Astrocyte (in vitro differentiated cells and primary cell): Measurements from ENCODE around the gene GPHN. TPM values are rescaled to one million over a fixed set of nuclear protein-coding genes. Genes with fewer than 3 reads are reported as not detected.
A peak's percentile ranks its signal among the peaks of the same experiment; 100 is the strongest.

Experiments used
- DNase-seq: peaks from one replicate; pipeline ENCODE4 v3.0.0-alpha.2; 2010; ENCODE audit warnings: low read depth
- FAIRE-seq: peaks from 2 replicates; lab custom pipeline; 2011; peaks lifted over from hg19 to GRCh38; lab: Jason Lieb, UNC
- H2AFZ ChIP-seq: 2 replicates; pipeline ENCODE4 v1.6.0; 2012; ENCODE audit warnings: low read depth, low read length, inconsistent platforms
- H3K27ac ChIP-seq: 2 replicates; pipeline ENCODE4 v1.5.1; 2011; ENCODE audit warnings: low read depth, low read length, inconsistent platforms
- H3K27me3 ChIP-seq: 2 replicates; pipeline ENCODE4 v1.6.0; 2011; ENCODE audit warnings: low read length, inconsistent platforms; ENCODE audit not compliant: insufficient read depth
- H3K36me3 ChIP-seq: 2 replicates; pipeline ENCODE4 v1.5.1; 2011; ENCODE audit warnings: low read length, inconsistent platforms; ENCODE audit not compliant: insufficient read depth
- H3K4me1 ChIP-seq: 2 replicates; pipeline ENCODE4 v1.5.1; 2011; ENCODE audit warnings: low read length, inconsistent platforms; ENCODE audit not compliant: insufficient read depth
- H3K4me2 ChIP-seq: 2 replicates; pipeline ENCODE4 v1.6.0; 2012; ENCODE audit warnings: low read length, inconsistent platforms
- H3K4me3 ChIP-seq: 2 replicates; pipeline ENCODE4 v1.5.1; 2011; ENCODE audit warnings: low read depth, mild to moderate bottlenecking, low read length, inconsistent platforms; ENCODE audit not compliant: insufficient read depth
- H3K79me2 ChIP-seq: 2 replicates; pipeline ENCODE4 v1.6.0; 2012; ENCODE audit warnings: mild to moderate bottlenecking, low read length, inconsistent platforms; ENCODE audit not compliant: insufficient read depth
- H3K9ac ChIP-seq: 2 replicates; pipeline ENCODE4 v1.6.0; 2012; ENCODE audit warnings: mild to moderate bottlenecking, low read length, inconsistent platforms
- H3K9me3 ChIP-seq: 2 replicates; pipeline ENCODE4 v1.5.1; 2012; ENCODE audit warnings: low read depth, mild to moderate bottlenecking, low read length, inconsistent platforms; ENCODE audit not compliant: insufficient read depth
- H4K20me1 ChIP-seq: 2 replicates; pipeline ENCODE4 v1.6.0; 2012; ENCODE audit warnings: low read length, inconsistent platforms; ENCODE audit not compliant: insufficient read depth
- H3K27ac Mint-ChIP-seq: one replicate; pipeline ENCODE4 v1.8.0; 2021; ENCODE audit warnings: mild to moderate bottlenecking, mixed read lengths; ENCODE audit not compliant: unreplicated experiment
- H3K27me3 Mint-ChIP-seq: one replicate; pipeline ENCODE4 v1.8.0; 2021; ENCODE audit warnings: low read depth, mixed read lengths; ENCODE audit not compliant: unreplicated experiment
- H3K36me3 Mint-ChIP-seq: one replicate; pipeline ENCODE4 v1.8.0; 2021; ENCODE audit warnings: low read depth, mixed read lengths; ENCODE audit not compliant: unreplicated experiment
- H3K4me1 Mint-ChIP-seq: one replicate; pipeline ENCODE4 v1.8.0; 2021; ENCODE audit warnings: low read depth, mixed read lengths; ENCODE audit not compliant: unreplicated experiment
- H3K4me3 Mint-ChIP-seq: one replicate; pipeline ENCODE4 v1.8.0; 2021; ENCODE audit warnings: mild to moderate bottlenecking, moderate library complexity, mixed read lengths; ENCODE audit not compliant: unreplicated experiment
- H3K9me3 Mint-ChIP-seq: one replicate; pipeline ENCODE4 v1.8.0; 2021; ENCODE audit warnings: mild to moderate bottlenecking, mixed read lengths; ENCODE audit not compliant: unreplicated experiment
- EZH2 ChIP-seq: IDR thresholded peaks from 2 replicates; pipeline ENCODE4 v1.6.1; 2012; ENCODE audit warnings: mild to moderate bottlenecking, low read length, inconsistent platforms; ENCODE audit not compliant: insufficient read depth
- total RNA-seq: library from RNA; stranded (reverse); gene quantifications from 2 replicates; pipeline ENCODE4 v1.2.1, GENCODE V29; 2021
- TF ChIP-seq, protein P1 (sequence below): IDR thresholded peaks from 2 replicates; pipeline ENCODE4 v1.5.1; 2011; ENCODE audit warnings: low read depth, mild to moderate bottlenecking, inconsistent platforms, low read length, moderate library complexity; ENCODE audit not compliant: insufficient read depth

The GPHN gene
- total RNA-seq, 1 donor from 2014 or later, result 6.9 TPM

- Histone ChIP-seq H4K20me1 (no peaks in the 10 kb centered on the region), H3K27me3 (no peaks in the 10 kb centered on the region), H3K4me1 (no peaks in the 10 kb centered on the region), H3K9me3 (no peaks in the 10 kb centered on the region), H3K9ac (no peak overlapping the region), H3K36me3 (no peaks in the 10 kb centered on the region), H3K27ac (no peak overlapping the region), H3K4me2 (no peak overlapping the region), H3K4me3 (no peak overlapping the region), H2AFZ (no peak overlapping the region), H3K79me2 (no peaks in the 10 kb centered on the region)
- no peaks in the 10 kb centered on the region for H3K9me3 Mint-ChIP-seq
- TF ChIP-seq, protein P1, sequence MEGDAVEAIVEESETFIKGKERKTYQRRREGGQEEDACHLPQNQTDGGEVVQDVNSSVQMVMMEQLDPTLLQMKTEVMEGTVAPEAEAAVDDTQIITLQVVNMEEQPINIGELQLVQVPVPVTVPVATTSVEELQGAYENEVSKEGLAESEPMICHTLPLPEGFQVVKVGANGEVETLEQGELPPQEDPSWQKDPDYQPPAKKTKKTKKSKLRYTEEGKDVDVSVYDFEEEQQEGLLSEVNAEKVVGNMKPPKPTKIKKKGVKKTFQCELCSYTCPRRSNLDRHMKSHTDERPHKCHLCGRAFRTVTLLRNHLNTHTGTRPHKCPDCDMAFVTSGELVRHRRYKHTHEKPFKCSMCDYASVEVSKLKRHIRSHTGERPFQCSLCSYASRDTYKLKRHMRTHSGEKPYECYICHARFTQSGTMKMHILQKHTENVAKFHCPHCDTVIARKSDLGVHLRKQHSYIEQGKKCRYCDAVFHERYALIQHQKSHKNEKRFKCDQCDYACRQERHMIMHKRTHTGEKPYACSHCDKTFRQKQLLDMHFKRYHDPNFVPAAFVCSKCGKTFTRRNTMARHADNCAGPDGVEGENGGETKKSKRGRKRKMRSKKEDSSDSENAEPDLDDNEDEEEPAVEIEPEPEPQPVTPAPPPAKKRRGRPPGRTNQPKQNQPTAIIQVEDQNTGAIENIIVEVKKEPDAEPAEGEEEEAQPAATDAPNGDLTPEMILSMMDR, result no peak
- TF ChIP-seq EZH2, result no peak
- no peaks in the 10 kb centered on the region for H3K4me1 Mint-ChIP-seq
- FAIRE-seq (no peak), DNase-seq (peak; percentile 17)
- H3K27me3 Mint-ChIP-seq, result no peaks in the 10 kb centered on the region
- H3K36me3 Mint-ChIP-seq, result no peaks in the 10 kb centered on the region
- H3K27ac Mint-ChIP-seq, result no peak overlapping the region
- no peak overlapping the region for H3K4me3 Mint-ChIP-seq
Measured at GRCh38 chr14:67002994-67003753, 495.2 kb downstream of the GPHN start.

DNA sequence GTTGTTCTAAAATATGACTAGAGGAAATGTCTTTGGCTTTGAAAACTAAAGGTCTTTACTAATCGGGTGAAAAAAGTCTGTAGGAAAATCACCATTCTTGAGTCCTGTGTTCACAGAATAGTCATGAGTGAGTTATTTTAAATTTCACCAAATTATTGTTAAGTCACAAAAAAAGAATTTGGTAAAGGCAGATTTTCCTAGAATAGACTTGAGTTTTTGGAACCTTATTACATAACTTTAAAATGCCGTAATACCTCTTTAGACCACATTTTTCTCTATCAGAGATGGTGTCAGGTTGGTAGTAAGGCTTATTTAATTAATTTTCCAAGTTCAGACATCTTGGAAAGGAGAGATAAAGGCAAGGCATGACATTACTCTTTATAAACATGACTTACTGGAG lies 496.6 kb downstream of the GPHN start:
- peak; percentile 83 for DNase-seq
- H3K36me3 Mint-ChIP-seq, result no peaks in the 10 kb centered on the region
- H3K27ac Mint-ChIP-seq, result no peak overlapping the region
- no peak overlapping the region for H3K4me3 Mint-ChIP-seq
- Histone ChIP-seq H2AFZ (no peak overlapping the region), H3K27ac (no peak overlapping the region), H3K27me3 (no peaks in the 10 kb centered on the region), H3K4me1 (no peaks in the 10 kb centered on the region), H3K36me3 (no peaks in the 10 kb centered on the region), H3K4me2 (no peak overlapping the region), H3K4me3 (no peak overlapping the region), H3K9me3 (no peaks in the 10 kb centered on the region), H3K9ac (no peak overlapping the region), H3K79me2 (no peaks in the 10 kb centered on the region), H4K20me1 (no peaks in the 10 kb centered on the region)
- FAIRE-seq, result no peak
- H3K27me3 Mint-ChIP-seq, result no peaks in the 10 kb centered on the region
- no peaks in the 10 kb centered on the region for H3K4me1 Mint-ChIP-seq
- TF ChIP-seq, protein P1, result no peak
- no peak for TF ChIP-seq EZH2
- H3K9me3 Mint-ChIP-seq, result no peaks in the 10 kb centered on the region

GRCh38 chr14:67010602-67011001 lies 502.7 kb downstream of the GPHN start:
- Histone ChIP-seq H3K9ac (no peak overlapping the region), H4K20me1 (no peaks in the 10 kb centered on the region), H3K4me1 (no peaks in the 10 kb centered on the region), H2AFZ (no peak overlapping the region), H3K27ac (no peak overlapping the region), H3K4me3 (no peak overlapping the region), H3K36me3 (no peaks in the 10 kb centered on the region), H3K27me3 (no peaks in the 10 kb centered on the region), H3K79me2 (no peaks in the 10 kb centered on the region), H3K4me2 (no peak overlapping the region), H3K9me3 (no peaks in the 10 kb centered on the region)
- Mint-ChIP-seq H3K4me3 (no peak overlapping the region), H3K36me3 (no peaks in the 10 kb centered on the region), H3K9me3 (no peaks in the 10 kb centered on the region), H3K27me3 (no peaks in the 10 kb centered on the region), H3K4me1 (no peaks in the 10 kb centered on the region), H3K27ac (no peak overlapping the region)
- DNase-seq, result no peak
- FAIRE-seq, result no peak
- TF ChIP-seq EZH2, result no peak
- TF ChIP-seq, protein P1, result no peak
